ENCODE results near the gene CCR2.

The CCR2 gene

GRCh38 chr3:46353090-46353489 is 821 bp upstream of the CCR2 start:
- in situ Hi-C loops (cut with MboI; ENCODE audit: low sequenced_read_pairs) = loop anchor here (25.0 kb wide), 1 partner anchor 416 kb away; the partner anchor contains the start of gene CXCR6

- in situ Hi-C loops (cut with MboI; ENCODE audit: low sequenced_read_pairs) = loop anchor here (25.0 kb wide), 1 partner anchor 417 kb away; the partner anchor contains the start of gene CXCR6
Observed at GRCh38 chr3:46354478-46354877, 567 bp downstream of the CCR2 start.

- in situ Hi-C loops (cut with MboI; ENCODE audit: low sequenced_read_pairs) = loop anchor here (25.0 kb wide), 1 partner anchor 418 kb away; the partner anchor contains the start of gene CXCR6
Observed at GRCh38 chr3:46354984-46355383, 1.1 kb downstream of the CCR2 start.

GRCh38 chr3:46356276-46356675 is 2.4 kb downstream of the CCR2 start:
- in situ Hi-C loops (cut with MboI; ENCODE audit: low sequenced_read_pairs) = loop anchor here (25.0 kb wide), 1 partner anchor 419 kb away; the partner anchor contains the start of gene CXCR6

- in situ Hi-C loops (cut with MboI; ENCODE audit: low sequenced_read_pairs) = loop anchor here (25.0 kb wide), 1 partner anchor 420 kb away; the partner anchor contains the start of gene CXCR6
Observed at GRCh38 chr3:46356909-46357308, 3.0 kb downstream of the CCR2 start.

GRCh38 chr3:46358466-46358865 is 4.6 kb downstream of the CCR2 start:
- in situ Hi-C loops (cut with MboI; ENCODE audit: low sequenced_read_pairs) = loop anchor here (25.0 kb wide), 1 partner anchor 421 kb away; the partner anchor contains the start of gene CXCR6

GRCh38 chr3:46359733-46360493 is 6.0 kb downstream of the CCR2 start:
- in situ Hi-C loops (cut with MboI; ENCODE audit: low sequenced_read_pairs) = loop anchor here (25.0 kb wide), 1 partner anchor 423 kb away; the partner anchor contains the start of gene CXCR6

- in situ Hi-C loops (cut with MboI; ENCODE audit: low sequenced_read_pairs) = loop anchor here (25.0 kb wide), 1 partner anchor 424 kb away; the partner anchor contains the start of gene CXCR6
Observed at GRCh38 chr3:46360907-46361306, 7.0 kb downstream of the CCR2 start.

GRCh38 chr3:46361408-46362283 is 7.7 kb downstream of the CCR2 start:
- in situ Hi-C loops (cut with MboI; ENCODE audit: low sequenced_read_pairs) = loop anchor here (25.0 kb wide), 1 partner anchor 424 kb away; the partner anchor contains the start of gene CXCR6

- in situ Hi-C loops (cut with MboI; ENCODE audit: low sequenced_read_pairs) = loop anchor here (5.0 to 25.0 kb wide), 2 partner anchors 153 to 428 kb away; partner anchors contain the start of gene CXCR6
Observed at GRCh38 chr3:46365041-46365440, 11.1 kb downstream of the CCR2 start.

- in situ Hi-C loops (cut with MboI; ENCODE audit: low sequenced_read_pairs) = loop anchor here (5.0 to 25.0 kb wide), 2 partner anchors 154 to 429 kb away; partner anchors contain the start of gene CXCR6
Observed at GRCh38 chr3:46365737-46366524, 12.0 kb downstream of the CCR2 start.

- in situ Hi-C loops (cut with MboI; ENCODE audit: low sequenced_read_pairs) = loop anchor here (5.0 to 25.0 kb wide), 2 partner anchors 156 to 431 kb away; partner anchors contain the start of gene CXCR6
Observed at GRCh38 chr3:46367811-46368210, 13.9 kb downstream of the CCR2 start.

GRCh38 chr3:46368569-46368968 is 14.7 kb downstream of the CCR2 start:
- in situ Hi-C loops (cut with MboI; ENCODE audit: low sequenced_read_pairs) = loop anchor here (5.0 to 25.0 kb wide), 2 partner anchors 156 to 431 kb away; partner anchors contain the start of gene CXCR6

- in situ Hi-C loops (cut with MboI; ENCODE audit: low sequenced_read_pairs) = loop anchor here (5.0 to 25.0 kb wide), 2 partner anchors 157 to 432 kb away; partner anchors contain the start of gene CXCR6
Observed at GRCh38 chr3:46369151-46369550, 15.2 kb downstream of the CCR2 start.

GRCh38 chr3:46369675-46370132 is 15.8 kb downstream of the CCR2 start:
- in situ Hi-C loops (cut with MboI; ENCODE audit: low sequenced_read_pairs) = loop anchor here (5.0 to 25.0 kb wide), 3 partner anchors 157 to 432 kb away; partner anchors contain the start of gene CXCR6

- in situ Hi-C loops (cut with MboI; ENCODE audit: low sequenced_read_pairs) = loop anchor here (5.0 to 25.0 kb wide), 2 partner anchors 284 to 434 kb away; partner anchors contain the start of gene CXCR6
Observed at GRCh38 chr3:46370839-46371518, 17.1 kb downstream of the CCR2 start, which contains the start of gene CCR5. CCR5 (plus strand) TSS chr3:46370946; CDS start chr3:46372903, 1,957 bp downstream.

- in situ Hi-C loops (cut with MboI; ENCODE audit: low sequenced_read_pairs) = loop anchor here (5.0 to 25.0 kb wide), 2 partner anchors 284 to 434 kb away; partner anchors contain the start of gene CXCR6
Observed at GRCh38 chr3:46371519-46372340, 17.8 kb downstream of the CCR2 start.

Data from HL-60/S4 treated with retinoic acid at 250 ng/mL for 4 days and 3 days (cell line).